GM15510 (cell line): ENCODE measurements around the gene PROM1.

Experiments used
- POLR2A ChIP-seq: IDR thresholded peaks from 3 replicates; pipeline ENCODE4 v1.6.1; 2011; ENCODE audit warnings: borderline replicate concordance; ENCODE audit not compliant: insufficient read length; ENCODE audit errors: extremely low read depth

PROM1 gene

DNA sequence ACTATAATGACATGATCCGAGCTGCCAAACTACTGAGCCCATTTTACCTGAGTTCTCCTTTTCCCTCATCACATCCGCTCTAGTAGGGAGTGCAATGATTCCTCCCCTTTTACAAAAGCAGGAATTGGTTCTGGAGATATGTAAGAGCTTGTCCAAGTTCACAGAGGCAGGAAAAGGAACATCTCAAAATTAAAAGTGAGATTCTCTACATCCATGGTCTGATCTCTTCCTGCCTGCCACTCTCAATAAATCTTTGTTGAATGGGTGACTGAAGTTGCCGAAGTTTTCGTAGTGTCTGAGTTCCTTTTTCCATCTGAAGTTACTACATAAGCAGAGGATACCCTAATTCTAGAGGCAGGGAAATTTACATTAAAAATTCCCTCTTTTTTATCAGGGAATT is 145.2 kb downstream of the PROM1 start, which contains the start of gene FGFBP1:
TSS of gene FGFBP1 (minus strand) at position 101 of the 400 bp plus-strand sequence. CDS start 2,108 bp downstream, outside the sequence.
- no peak for TF ChIP-seq POLR2A

DNA sequence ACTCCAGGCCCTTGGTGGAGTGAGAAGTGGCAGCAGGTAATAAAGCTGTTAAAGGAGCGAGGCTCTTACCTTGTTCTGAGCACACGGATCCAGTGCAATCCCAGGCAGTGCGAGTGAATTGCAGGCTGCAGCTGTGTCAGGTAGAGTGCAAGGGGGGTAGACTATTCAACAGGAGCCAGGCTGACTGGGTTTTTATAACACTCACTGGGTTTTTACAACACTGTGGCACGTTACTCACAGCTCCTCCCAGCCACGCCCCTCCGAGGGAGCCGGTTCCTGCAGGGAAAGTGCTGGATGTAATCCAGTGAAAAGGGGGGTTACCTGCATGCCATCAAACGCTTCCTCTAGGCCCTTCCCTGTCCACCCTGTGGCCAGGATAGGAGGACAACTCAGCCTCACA is 145.6 kb downstream of the PROM1 start:
- no peak for TF ChIP-seq POLR2A

DNA sequence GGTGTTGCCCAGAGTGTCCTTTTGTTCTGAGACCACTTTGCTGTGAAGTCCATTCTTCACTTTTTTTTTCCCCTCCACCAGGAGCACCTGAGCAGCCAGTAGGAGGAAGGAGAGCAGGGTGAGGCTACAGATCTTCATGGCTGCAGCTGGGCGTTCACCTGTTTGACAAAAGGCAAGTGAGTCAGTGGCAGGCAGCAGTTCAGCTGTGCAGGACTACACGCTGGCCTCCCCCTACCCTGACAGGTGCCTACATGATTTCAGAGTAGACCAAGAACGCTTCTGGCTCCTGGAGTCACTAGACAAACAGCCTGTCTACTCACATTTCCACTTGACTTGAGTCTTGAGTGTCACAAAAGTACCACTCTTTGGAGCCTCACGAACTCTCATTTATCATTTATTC is 147.3 kb downstream of the PROM1 start:
- TF ChIP-seq POLR2A: no peak

DNA sequence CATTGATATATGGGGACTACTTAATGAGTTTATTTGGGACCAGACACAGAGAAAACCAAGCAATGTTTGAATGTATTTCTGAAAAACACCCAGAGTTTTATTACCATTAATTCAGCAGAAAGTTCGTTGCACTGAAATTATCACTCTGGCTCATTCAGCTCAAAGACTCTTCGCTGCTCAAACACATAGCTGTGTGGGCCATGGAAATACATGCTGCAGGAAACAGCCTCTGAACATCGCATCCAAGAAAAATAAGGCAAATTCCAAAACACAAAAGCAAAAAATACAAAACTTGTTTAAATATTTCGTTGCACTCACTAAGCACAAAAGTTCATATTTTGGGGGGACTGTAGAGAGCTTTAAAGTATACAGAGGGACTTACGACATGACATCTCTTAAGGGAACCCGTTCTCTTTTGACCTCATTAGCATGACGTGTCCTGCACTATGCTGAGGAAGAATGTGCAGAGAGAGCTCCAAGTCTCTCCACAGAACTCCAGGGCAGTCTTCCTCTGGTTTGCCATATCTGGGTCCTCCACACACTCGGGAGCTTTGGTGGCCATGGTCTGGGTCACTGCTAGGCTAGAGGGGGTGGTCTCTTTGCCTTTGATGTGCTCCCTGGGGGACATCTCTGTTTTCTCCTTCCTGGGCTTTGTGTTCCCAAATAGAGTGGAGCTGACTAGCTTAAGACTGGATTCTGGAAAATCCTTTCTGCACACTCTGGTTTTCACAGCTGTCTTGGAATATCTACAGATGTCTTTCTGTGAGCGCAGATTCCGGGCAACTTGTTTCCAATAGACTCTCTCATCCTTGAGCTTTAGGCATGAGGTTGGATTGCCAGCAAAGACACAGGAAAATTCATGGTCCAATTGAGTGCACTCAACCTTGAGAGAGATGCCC is 148.1 kb downstream of the PROM1 start:
- no peak for TF ChIP-seq POLR2A

DNA sequence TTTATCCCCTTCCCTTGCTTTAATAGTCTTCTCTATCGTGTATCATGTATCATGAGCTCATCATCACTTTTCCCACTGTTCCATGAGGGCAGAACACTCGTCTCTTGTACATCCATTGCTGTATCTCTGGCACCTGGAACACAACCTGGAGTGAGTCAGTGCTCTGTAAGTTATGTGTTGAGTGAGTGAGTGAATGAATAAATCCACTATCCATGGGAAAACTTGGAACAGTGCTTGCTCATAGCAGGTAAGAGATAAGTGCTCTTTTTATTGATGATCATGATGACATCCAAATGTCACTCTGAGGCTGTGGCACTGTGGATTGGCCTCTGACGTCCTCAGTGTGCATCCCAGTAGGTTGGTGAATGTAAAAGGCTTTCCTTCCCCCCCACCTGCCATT is 149.6 kb downstream of the PROM1 start:
- TF ChIP-seq POLR2A: no peak

DNA sequence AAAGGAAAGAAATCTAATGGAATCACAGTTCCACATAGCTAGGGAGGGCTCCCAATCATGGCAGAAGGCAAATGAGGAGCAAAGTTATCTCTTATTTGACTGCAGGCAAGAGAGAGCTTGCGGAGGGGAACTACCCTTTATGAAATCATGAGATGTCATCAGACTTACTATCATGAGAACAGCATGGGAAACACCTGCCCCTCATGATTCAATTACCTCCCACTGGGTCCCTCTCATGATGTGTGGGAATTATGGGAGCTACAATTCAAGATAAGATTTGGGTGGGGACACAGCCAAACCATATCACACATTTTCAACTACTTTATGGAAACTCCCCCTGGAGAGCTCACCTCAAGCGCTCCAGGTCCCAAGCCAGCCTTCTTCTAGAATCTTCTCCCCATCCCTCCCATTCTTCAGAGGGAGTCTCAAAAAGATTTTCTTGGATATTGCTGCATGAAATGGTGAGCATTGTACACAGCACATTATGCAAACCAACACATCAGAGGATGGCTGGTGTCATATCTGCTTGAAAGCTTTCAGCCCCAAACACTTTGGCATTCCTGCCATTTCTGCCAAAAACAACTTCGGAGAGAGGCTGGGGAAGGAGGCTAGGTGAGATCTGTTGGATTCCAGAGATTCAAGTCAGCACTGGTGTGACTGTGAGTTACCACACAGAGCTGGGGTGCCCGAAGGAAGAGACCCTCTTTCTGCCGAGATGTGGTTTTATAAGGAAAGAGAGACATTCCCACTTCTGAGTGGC is 152.2 kb downstream of the PROM1 start:
- TF ChIP-seq POLR2A: no peak

DNA sequence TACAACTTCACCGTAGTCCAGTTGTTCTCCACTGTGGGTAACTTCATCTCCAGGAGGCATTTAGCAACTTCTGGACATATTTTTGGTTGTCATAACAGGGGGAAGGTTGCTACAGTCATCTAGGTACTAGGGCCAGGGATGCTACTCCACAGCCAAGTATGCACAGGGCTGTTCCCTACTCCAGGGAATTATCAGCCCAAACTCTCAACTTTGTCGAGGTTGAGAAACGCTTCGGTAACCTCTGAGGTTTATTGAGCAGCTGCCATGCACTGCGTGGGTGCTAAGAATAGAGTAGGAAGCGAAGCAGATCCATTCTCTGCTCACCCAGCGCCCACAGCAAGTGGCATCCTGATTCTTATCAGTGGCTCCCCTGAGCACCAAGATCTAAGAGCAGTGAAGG is 153.5 kb downstream of the PROM1 start:
- no peak for TF ChIP-seq POLR2A

DNA sequence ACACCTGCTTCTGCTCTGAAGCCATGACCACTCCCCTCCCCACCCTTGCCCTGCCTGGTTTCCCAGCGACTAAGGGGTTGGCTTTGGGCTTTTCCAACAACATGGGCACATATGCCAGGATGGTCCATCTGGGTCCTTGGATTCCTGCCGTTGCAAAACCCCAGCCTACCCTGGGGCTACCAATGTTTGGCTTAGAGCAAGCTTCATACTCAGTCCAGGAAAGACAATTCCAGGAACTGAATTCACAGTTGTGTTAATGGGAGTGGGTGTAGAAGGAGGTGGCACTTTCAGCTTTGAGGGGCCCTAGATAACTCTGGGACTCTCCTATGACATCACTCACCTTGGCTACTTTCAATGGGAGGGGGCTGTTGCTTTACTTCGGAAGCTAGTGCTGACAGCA is 154.3 kb downstream of the PROM1 start:
- no peak for TF ChIP-seq POLR2A

DNA sequence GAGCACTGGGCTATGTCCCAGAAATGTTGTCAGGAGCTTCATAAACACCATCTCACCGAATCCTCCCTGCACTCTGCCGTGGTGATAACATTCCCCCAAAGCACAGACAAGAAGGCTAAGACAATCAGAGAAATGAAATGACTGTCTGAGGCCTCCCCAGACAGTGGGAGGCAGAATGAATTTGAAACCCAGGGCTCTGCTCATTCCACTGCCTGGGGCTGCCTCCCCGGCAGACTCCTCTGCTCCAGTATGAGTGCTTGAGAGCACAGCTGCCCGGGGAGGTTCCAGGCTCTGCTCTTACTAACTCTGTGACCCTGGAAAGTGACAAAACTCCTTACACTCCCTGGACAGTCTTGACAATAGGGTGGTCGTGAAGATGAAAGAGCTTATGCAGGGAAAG is 154.9 kb downstream of the PROM1 start:
- no peak for TF ChIP-seq POLR2A

DNA sequence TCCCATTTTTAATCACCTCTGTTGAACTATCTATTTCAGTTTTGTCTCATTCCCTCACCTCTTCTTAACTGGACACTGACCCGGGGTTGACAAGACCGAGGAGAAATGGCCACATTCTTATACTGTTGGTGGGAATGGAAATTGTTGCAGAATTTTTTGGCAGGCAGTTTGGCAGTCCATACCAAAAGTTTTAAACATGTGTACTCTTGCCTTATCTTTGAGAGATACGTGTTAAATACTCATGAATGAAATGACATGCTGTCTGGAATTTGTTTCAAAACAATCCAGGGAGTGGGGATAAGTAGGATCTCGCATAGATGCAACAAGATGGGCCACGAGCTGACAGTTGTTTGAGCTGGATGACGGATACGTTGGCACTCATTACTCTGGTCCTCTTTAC is 157.3 kb downstream of the PROM1 start:
- no peak for TF ChIP-seq POLR2A

DNA sequence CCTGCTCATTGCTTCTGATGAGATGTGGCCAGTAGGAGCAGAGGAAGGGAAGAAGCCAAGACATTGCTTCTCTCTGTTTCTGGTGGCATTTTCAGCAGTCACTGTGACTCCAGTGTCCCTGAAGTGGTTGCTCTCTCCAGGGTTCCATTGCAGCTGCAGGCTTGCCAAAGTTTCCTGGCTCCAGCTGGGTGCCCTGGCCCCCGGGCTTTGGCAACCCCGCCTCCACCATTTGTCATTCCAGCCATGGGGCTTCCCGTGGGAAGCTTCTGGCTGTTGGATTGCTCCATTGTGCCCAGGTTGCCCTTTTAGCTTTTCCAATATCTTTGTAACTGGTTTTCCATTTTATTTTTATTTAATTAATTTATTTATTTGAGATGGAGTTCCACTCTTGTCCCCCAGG is 158.0 kb downstream of the PROM1 start:
- no peak for TF ChIP-seq POLR2A

DNA sequence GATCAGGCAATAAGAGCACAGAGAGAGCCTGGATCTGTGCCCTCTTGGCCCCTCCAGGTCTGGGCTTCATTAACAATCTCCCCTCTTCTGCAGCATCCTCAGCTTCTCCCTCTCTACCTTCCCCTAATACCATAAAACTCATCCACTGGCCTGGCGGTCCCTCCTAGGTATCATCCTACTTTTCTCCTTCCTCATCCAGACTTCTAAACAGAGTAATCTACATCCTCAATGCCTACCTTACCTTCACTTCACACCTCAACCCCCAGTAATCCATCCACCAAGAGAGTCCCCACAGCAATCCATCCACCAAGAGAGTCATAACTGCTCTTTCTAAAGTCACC is 162.3 kb downstream of the PROM1 start:
- no peak for TF ChIP-seq POLR2A

DNA sequence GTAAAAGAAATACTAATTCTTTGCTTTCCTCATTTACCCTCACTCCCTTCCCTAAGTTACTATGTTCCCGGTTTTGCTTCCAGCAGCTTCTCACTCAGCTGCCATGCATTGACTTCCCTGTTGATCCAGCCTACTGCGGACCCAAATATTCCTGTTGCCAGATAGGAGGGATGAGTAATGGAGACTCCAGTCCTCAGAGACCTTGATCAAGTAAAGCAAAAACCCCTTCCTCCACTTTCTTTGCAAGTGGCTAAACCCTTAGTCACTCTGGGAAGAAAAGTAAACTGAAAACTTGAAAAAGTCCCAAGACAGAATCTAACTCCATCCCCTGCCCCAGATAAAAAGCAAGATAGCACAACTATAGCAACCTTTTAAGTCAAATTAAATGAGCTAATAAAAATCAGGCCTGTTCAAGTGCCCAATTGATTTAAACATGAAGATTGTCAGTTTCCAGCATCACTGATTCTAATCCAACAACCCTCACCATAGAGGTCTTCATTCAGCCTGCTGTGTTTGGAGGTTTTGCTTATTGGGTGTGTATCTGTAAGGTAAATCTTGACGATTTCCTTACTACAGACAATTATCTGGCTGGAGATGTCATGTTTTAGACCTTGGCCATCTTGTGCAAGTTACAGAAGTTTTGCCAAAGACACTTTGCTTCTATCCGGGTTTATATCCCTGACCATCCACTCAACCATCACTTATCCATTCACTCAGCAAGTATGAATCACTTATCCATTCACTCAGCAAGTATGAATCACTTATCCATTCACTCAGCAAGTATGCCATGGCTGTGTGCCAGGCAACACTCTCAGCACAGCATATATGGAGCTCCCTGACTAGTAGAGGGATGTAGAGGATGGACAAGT is 162.9 kb downstream of the PROM1 start:
- TF ChIP-seq POLR2A: no peak

DNA sequence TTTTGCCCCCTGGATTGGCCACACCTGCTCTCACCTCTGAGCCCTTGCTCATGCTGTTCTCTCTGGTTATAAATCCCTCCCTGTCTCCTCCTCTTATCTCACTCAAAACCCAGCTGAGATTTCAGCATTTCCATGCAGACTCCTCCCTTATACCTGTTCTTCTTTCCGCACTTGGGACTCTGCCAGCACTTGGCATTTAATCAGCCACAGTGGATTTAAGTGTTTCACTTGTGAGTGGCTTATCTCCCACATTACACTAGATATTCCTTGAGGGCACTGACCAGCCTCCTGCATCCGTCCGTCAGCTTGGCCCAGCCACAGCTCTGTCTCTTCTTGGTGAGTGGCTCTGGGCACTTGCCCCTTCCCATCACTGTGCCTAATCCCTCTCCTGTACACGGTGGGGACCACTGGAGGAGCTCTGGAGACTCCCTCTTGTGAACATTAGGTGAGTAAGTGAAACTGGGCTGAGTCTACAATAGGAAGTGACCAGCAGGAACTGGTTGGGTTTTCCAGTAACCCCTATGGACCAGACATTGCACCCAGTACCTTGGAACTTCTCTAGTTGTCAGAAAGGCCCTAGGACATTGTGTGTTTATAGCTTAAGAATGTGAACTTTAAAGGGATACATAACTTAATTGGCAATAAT is 165.2 kb downstream of the PROM1 start:
- no peak for TF ChIP-seq POLR2A
